WTC11 (cell line): ENCODE data around the gene FOXL2. TPM values are rescaled to one million over a fixed set of nuclear protein-coding genes. Genes with fewer than 3 reads are reported as not detected.

Source experiments
- ATAC-seq: fragments of 200-7000 bp; cut with Tn5 transposase; 2 replicates; pipeline ENCODE4 v1.10.0; 2021; ENCODE audit warnings: mild to moderate bottlenecking, moderate library complexity
- CTCF ChIA-PET: fragments of 300-600 bp; sonication (Branson Sonifier 250); formaldehyde crosslinking; loops from one replicate; lab custom pipeline; 2021; ENCODE audit warnings: antibody characterized with exemption; lab: Charles Lee
- POLR2A ChIA-PET: fragments of 350-600 bp; sonication (Branson Sonifier 250); formaldehyde crosslinking; loops from one replicate; lab custom pipeline; 2021; ENCODE audit warnings: antibody characterized with exemption; lab: Charles Lee
- DNase-seq: peaks from one replicate; pipeline ENCODE4 v3.0.0; 2021; ENCODE audit warnings: low spot score
- H3K27ac Mint-ChIP-seq: 2 replicates; pipeline ENCODE4 v1.8.0; 2021; ENCODE audit warnings: mixed read lengths
- H3K27me3 Mint-ChIP-seq: 2 replicates; pipeline ENCODE4 v1.8.0; 2021; ENCODE audit warnings: low read depth, mild to moderate bottlenecking, moderate library complexity, mixed read lengths
- H3K36me3 Mint-ChIP-seq: 2 replicates; pipeline ENCODE4 v1.8.0; 2021; ENCODE audit warnings: mixed read lengths
- H3K4me1 Mint-ChIP-seq: 2 replicates; pipeline ENCODE4 v1.8.0; 2022; ENCODE audit warnings: mixed read lengths
- H3K4me3 Mint-ChIP-seq: 2 replicates; pipeline ENCODE4 v1.8.0; 2021; ENCODE audit warnings: mild to moderate bottlenecking, moderate library complexity, mixed read lengths
- H3K9me3 Mint-ChIP-seq: 2 replicates; pipeline ENCODE4 v1.8.0; 2021; ENCODE audit warnings: mixed read lengths
- CDX4 ChIP-seq: fragments of 250-450 bp; sonication (Bioruptor Pico); IDR thresholded peaks from 2 replicates; pipeline ENCODE4 v1.9.0; 2021; ENCODE audit warnings: moderate library complexity, mild to moderate bottlenecking, inconsistent platforms, borderline replicate concordance
- FOXP1 ChIP-seq: sonication (generic); formaldehyde crosslinking; IDR thresholded peaks from 2 replicates; pipeline ENCODE4 v1.8.0; 2022; ENCODE audit warnings: missing genetic modification reagents, mild to moderate bottlenecking, moderate library complexity, borderline replicate concordance
- HMGA2 ChIP-seq: fragments of 250-450 bp; sonication (Bioruptor Pico); IDR thresholded peaks from 2 replicates; pipeline ENCODE4 v1.4.0; 2021; ENCODE audit warnings: mild to moderate bottlenecking, moderate library complexity
- HMGXB4 ChIP-seq: sonication (generic); formaldehyde crosslinking; IDR thresholded peaks from 2 replicates; pipeline ENCODE4 v1.8.1; 2023; ENCODE audit warnings: mild to moderate bottlenecking, moderate library complexity, missing genetic modification reagents
- IRF1 ChIP-seq: sonication (generic); formaldehyde crosslinking; IDR thresholded peaks from 2 replicates; pipeline ENCODE4 v1.8.0; 2023; ENCODE audit warnings: missing genetic modification reagents
- NR1H2 ChIP-seq: sonication (generic); formaldehyde crosslinking; IDR thresholded peaks from 2 replicates; pipeline ENCODE4 v1.9.0; 2021; ENCODE audit warnings: mild to moderate bottlenecking, moderate library complexity, missing genetic modification reagents
- PRDM15 ChIP-seq: sonication (generic); formaldehyde crosslinking; IDR thresholded peaks from 2 replicates; pipeline ENCODE4 v1.8.0; 2022; ENCODE audit warnings: missing genetic modification reagents
- PREB ChIP-seq: sonication (generic); formaldehyde crosslinking; IDR thresholded peaks from 2 replicates; pipeline ENCODE4 v1.8.1; 2022; ENCODE audit warnings: mild to moderate bottlenecking, missing genetic modification reagents, moderate library complexity, borderline replicate concordance
- SP1 ChIP-seq: sonication (generic); formaldehyde crosslinking; conservative IDR thresholded peaks from 2 replicates; pipeline ENCODE4 v1.8.1; 2022; ENCODE audit warnings: missing genetic modification reagents
- TEAD4 ChIP-seq: sonication (generic); formaldehyde crosslinking; IDR thresholded peaks from 2 replicates; pipeline ENCODE4 v1.8.0; 2022; ENCODE audit warnings: mild to moderate bottlenecking, missing genetic modification reagents
- TP53 ChIP-seq: sonication (generic); formaldehyde crosslinking; IDR thresholded peaks from 2 replicates; pipeline ENCODE4 v1.8.1; 2023; ENCODE audit warnings: mild to moderate bottlenecking, missing genetic modification reagents
- ZNF232 ChIP-seq: sonication (generic); formaldehyde crosslinking; IDR thresholded peaks from 2 replicates; pipeline ENCODE4 v1.8.0; 2022; ENCODE audit warnings: mild to moderate bottlenecking, missing genetic modification reagents
- total RNA-seq: library from RNA; stranded (reverse); gene quantifications from 3 replicates; pipeline ENCODE4 v1.2.3, GENCODE V29; 2021
- TF ChIP-seq, protein P1 (sequence below): sonication (generic); formaldehyde crosslinking; conservative IDR thresholded peaks from 2 replicates; pipeline ENCODE4 v1.8.1; 2022; ENCODE audit warnings: mild to moderate bottlenecking, missing genetic modification reagents
- TF ChIP-seq, protein P2 (sequence below): fragments of 200-600 bp; IDR thresholded peaks from 2 replicates; pipeline ENCODE4 v1.8.0; 2022; ENCODE audit warnings: antibody characterized with exemption
- TF ChIP-seq, protein P3 (sequence below): sonication (generic); formaldehyde crosslinking; IDR thresholded peaks from 2 replicates; pipeline ENCODE4 v1.8.1; 2023; ENCODE audit warnings: mild to moderate bottlenecking, missing genetic modification reagents, borderline replicate concordance
- TF ChIP-seq, protein P4 (sequence below): sonication (generic); formaldehyde crosslinking; IDR thresholded peaks from 2 replicates; pipeline ENCODE4 v1.8.0; 2023; ENCODE audit warnings: mild to moderate bottlenecking, missing genetic modification reagents
- TF ChIP-seq, protein P5 (sequence below): sonication (generic); formaldehyde crosslinking; IDR thresholded peaks from 2 replicates; pipeline ENCODE4 v1.8.0; 2022; ENCODE audit warnings: mild to moderate bottlenecking, missing genetic modification reagents

The FOXL2 gene
- total RNA-seq, 1 experiment from 2014 or later = 1.4 TPM

DNA sequence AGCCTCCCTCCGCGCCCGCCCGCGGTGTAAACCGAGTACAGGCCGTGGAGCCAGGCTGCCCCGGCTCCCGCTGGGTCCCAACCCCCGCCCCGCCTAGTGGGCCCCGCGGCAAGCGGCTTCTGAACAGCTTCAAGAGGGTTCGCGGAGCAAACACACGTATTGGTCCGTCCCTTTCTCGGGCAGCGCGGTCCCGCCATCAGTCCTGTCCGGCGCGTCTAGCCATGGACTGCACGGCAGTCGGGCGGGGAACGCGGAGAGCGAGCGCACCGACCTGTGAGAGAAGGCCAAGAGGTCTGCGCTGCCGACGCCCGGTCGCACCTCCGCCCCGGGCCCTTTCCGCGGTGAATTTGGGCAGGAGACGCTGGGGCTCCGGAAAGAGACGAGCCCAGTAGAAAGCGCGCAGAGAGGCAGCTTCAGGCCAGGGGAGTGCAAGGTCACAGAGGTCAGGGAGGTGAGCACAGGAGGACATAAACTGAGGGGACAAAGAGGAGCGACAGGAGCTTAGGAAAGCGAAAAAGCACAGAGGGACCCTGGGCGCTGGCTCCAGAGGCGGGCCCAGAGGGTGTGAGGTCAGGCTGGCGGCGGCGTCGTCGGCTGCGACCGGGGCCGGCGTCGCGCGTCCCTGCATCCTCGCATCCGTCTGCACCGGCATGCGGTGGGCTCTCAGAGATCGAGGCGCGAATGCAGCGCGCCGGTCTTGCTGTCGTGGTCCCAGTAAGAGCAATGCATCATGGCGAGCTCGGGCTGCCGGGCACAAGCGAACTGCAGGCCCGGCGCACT, 1.8 kb downstream of the FOXL2 start:
- Mint-ChIP-seq H3K9me3 (no peaks in the 10 kb centered on the region), H3K27ac (no peak overlapping the region), H3K4me1 (peaks cover 55% of the 10 kb centered on the region), H3K36me3 (no peaks in the 10 kb centered on the region; the same call in 1 of the 2 replicates), H3K27me3 (peaks cover 98% of the 10 kb centered on the region), H3K4me3 (peak overlapping the region; percentile 80)
- peak; percentile 68 for DNase-seq
- peak; percentile 1 for ATAC-seq
- ChIA-PET CTCF (interaction anchor here (1.3 to 9.6 kb wide), 4 partner anchors 6 to 29 kb away, joined by 5 to 158 read pairs (median 8); no protein-coding TSS in a partner anchor), POLR2A (no interaction called here)
- TF ChIP-seq PRDM15 (CRISPR knock-in tag) (peak; percentile 35; the same call in 1 of the 2 replicates), SP1 (peak; percentile 55), CDX4 (CRISPR knock-in tag) (no peak), ZNF232 (CRISPR knock-in tag) (peak; percentile 82), HMGA2 (CRISPR knock-in tag) (no peak), TP53 (peak; percentile 81), TEAD4 (peak; percentile 94), HMGXB4 (CRISPR knock-in tag) (0 out of 2 replicates have a peak, but pooled peaks have one; percentile 7), FOXP1 (peak; percentile 89), NR1H2 (CRISPR knock-in tag) (peak; percentile 61; the same call in 1 of the 2 replicates), IRF1 (CRISPR knock-in tag) (peak; percentile 91), PREB (CRISPR knock-in tag) (no peak)
- TF ChIP-seq, protein P1, sequence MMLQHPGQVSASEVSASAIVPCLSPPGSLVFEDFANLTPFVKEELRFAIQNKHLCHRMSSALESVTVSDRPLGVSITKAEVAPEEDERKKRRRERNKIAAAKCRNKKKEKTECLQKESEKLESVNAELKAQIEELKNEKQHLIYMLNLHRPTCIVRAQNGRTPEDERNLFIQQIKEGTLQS (CRISPR knock-in tag) = peak; percentile 61; the same call in 1 of the 2 replicates
- TF ChIP-seq, protein P2, sequence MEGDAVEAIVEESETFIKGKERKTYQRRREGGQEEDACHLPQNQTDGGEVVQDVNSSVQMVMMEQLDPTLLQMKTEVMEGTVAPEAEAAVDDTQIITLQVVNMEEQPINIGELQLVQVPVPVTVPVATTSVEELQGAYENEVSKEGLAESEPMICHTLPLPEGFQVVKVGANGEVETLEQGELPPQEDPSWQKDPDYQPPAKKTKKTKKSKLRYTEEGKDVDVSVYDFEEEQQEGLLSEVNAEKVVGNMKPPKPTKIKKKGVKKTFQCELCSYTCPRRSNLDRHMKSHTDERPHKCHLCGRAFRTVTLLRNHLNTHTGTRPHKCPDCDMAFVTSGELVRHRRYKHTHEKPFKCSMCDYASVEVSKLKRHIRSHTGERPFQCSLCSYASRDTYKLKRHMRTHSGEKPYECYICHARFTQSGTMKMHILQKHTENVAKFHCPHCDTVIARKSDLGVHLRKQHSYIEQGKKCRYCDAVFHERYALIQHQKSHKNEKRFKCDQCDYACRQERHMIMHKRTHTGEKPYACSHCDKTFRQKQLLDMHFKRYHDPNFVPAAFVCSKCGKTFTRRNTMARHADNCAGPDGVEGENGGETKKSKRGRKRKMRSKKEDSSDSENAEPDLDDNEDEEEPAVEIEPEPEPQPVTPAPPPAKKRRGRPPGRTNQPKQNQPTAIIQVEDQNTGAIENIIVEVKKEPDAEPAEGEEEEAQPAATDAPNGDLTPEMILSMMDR = no peak
- TF ChIP-seq, protein P3, sequence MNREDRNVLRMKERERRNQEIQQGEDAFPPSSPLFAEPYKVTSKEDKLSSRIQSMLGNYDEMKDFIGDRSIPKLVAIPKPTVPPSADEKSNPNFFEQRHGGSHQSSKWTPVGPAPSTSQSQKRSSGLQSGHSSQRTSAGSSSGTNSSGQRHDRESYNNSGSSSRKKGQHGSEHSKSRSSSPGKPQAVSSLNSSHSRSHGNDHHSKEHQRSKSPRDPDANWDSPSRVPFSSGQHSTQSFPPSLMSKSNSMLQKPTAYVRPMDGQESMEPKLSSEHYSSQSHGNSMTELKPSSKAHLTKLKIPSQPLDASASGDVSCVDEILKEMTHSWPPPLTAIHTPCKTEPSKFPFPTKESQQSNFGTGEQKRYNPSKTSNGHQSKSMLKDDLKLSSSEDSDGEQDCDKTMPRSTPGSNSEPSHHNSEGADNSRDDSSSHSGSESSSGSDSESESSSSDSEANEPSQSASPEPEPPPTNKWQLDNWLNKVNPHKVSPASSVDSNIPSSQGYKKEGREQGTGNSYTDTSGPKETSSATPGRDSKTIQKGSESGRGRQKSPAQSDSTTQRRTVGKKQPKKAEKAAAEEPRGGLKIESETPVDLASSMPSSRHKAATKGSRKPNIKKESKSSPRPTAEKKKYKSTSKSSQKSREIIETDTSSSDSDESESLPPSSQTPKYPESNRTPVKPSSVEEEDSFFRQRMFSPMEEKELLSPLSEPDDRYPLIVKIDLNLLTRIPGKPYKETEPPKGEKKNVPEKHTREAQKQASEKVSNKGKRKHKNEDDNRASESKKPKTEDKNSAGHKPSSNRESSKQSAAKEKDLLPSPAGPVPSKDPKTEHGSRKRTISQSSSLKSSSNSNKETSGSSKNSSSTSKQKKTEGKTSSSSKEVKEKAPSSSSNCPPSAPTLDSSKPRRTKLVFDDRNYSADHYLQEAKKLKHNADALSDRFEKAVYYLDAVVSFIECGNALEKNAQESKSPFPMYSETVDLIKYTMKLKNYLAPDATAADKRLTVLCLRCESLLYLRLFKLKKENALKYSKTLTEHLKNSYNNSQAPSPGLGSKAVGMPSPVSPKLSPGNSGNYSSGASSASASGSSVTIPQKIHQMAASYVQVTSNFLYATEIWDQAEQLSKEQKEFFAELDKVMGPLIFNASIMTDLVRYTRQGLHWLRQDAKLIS (CRISPR knock-in tag) = no peak
- TF ChIP-seq, protein P4, sequence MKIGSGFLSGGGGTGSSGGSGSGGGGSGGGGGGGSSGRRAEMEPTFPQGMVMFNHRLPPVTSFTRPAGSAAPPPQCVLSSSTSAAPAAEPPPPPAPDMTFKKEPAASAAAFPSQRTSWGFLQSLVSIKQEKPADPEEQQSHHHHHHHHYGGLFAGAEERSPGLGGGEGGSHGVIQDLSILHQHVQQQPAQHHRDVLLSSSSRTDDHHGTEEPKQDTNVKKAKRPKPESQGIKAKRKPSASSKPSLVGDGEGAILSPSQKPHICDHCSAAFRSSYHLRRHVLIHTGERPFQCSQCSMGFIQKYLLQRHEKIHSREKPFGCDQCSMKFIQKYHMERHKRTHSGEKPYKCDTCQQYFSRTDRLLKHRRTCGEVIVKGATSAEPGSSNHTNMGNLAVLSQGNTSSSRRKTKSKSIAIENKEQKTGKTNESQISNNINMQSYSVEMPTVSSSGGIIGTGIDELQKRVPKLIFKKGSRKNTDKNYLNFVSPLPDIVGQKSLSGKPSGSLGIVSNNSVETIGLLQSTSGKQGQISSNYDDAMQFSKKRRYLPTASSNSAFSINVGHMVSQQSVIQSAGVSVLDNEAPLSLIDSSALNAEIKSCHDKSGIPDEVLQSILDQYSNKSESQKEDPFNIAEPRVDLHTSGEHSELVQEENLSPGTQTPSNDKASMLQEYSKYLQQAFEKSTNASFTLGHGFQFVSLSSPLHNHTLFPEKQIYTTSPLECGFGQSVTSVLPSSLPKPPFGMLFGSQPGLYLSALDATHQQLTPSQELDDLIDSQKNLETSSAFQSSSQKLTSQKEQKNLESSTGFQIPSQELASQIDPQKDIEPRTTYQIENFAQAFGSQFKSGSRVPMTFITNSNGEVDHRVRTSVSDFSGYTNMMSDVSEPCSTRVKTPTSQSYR = peak; percentile 87; the same call in 1 of the 2 replicates
- TF ChIP-seq, protein P5, sequence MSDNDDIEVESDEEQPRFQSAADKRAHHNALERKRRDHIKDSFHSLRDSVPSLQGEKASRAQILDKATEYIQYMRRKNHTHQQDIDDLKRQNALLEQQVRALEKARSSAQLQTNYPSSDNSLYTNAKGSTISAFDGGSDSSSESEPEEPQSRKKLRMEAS (CRISPR knock-in tag) = peak; percentile 96
